CD4-positive, alpha-beta T cell treated with Interleukin-6 at 100 ng/mL for 8 hours (primary cell): Measurements from ENCODE around the gene ADAMTSL2.

Source experiments
- DNase-seq: peaks from one replicate; pipeline ENCODE4 v3.0.0-alpha.2; 2020; ENCODE audit warnings: mixed read lengths, low spot score

Gene ADAMTSL2

GRCh38 chr9:133535306-133535877 is 888 bp downstream of the ADAMTSL2 start:
- DNase-seq = no peak

GRCh38 chr9:133536080-133536479 is 1.6 kb downstream of the ADAMTSL2 start:
- no peak for DNase-seq

GRCh38 chr9:133536536-133536935 is 2.0 kb downstream of the ADAMTSL2 start:
- no peak for DNase-seq

- no peak for DNase-seq
Observed at GRCh38 chr9:133537257-133537656, 2.8 kb downstream of the ADAMTSL2 start.

GRCh38 chr9:133538176-133538575 is 3.7 kb downstream of the ADAMTSL2 start:
- no peak for DNase-seq

GRCh38 chr9:133538851-133539833 is 4.6 kb downstream of the ADAMTSL2 start:
- DNase-seq = no peak

- DNase-seq = no peak
Observed at GRCh38 chr9:133539991-133540697, 5.6 kb downstream of the ADAMTSL2 start.

- DNase-seq = no peak
Observed at GRCh38 chr9:133540698-133541025, 6.2 kb downstream of the ADAMTSL2 start.

- no peak for DNase-seq
Observed at GRCh38 chr9:133542002-133542401, 7.5 kb downstream of the ADAMTSL2 start.

GRCh38 chr9:133543772-133544467 is 9.4 kb downstream of the ADAMTSL2 start:
- no peak for DNase-seq

GRCh38 chr9:133545494-133546286 is 11.2 kb downstream of the ADAMTSL2 start:
- DNase-seq = no peak

- no peak for DNase-seq
Observed at GRCh38 chr9:133546287-133546680, 11.8 kb downstream of the ADAMTSL2 start.

- DNase-seq = no peak
Observed at GRCh38 chr9:133547116-133547515, 12.6 kb downstream of the ADAMTSL2 start.

GRCh38 chr9:133551446-133551845 is 16.9 kb downstream of the ADAMTSL2 start:
- no peak for DNase-seq

- DNase-seq = no peak
Observed at GRCh38 chr9:133552236-133552635, 17.7 kb downstream of the ADAMTSL2 start.

- DNase-seq = no peak
Observed at GRCh38 chr9:133553123-133553522, 18.6 kb downstream of the ADAMTSL2 start.

- DNase-seq = no peak
Observed at GRCh38 chr9:133553973-133554713, 19.6 kb downstream of the ADAMTSL2 start.

- DNase-seq = no peak
Observed at GRCh38 chr9:133554729-133555128, 20.2 kb downstream of the ADAMTSL2 start.

- no peak for DNase-seq
Observed at GRCh38 chr9:133556354-133556753, 21.9 kb downstream of the ADAMTSL2 start.

GRCh38 chr9:133557581-133557980 is 23.1 kb downstream of the ADAMTSL2 start:
- DNase-seq = no peak
